Measurements from ENCODE around the gene ARFGEF3.

Gene ARFGEF3

DNA sequence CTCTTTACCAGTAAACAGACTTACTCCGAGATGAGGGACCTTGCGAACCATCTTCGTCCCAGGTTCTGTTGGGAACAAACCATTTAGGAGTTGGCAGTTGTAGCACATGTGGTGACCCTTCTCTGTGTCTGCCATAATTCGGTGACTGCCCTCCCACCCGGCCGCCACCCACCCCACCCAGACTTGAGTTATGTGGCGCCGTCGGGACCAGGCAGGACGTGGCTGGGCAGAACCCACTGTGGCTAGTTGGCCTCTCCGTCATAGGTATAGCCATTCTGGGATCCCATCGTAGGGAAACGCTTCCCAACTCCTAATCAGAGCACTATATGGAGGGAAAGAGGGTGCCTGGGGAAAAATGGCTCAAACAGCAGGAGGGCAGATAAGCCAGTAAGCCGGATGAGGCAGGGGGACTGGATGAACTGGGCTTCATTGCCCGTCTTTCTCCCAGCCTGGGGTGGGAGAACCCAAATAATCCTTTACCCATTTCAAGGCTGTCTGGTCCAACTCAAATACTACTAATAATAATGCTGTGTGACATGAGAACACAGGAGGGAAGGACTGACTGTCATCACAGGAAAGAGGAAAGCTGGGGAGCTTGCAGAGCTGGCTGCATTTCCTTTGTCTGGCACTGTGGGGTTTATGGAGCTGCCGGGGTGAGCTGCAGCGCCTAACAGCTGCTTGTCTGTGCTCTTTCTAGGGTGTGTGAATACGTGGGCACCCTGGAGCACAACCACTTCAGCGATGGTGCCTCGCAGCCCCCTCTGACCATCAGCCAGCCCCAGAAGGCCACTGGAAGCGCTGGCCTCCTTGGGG, 129.5 kb downstream of the ARFGEF3 start:
- no peak overlapping the region for H3K27ac ChIP-seq (ENCODE audit: low read depth, low read length, severe bottlenecking)
- no peaks in the 10 kb centered on the region for H3K9me3 ChIP-seq (ENCODE audit: control insufficient read depth, low read length)
- H3K36me3 ChIP-seq (ENCODE audit: control insufficient read depth, insufficient read depth, low read length): no peaks in the 10 kb centered on the region
- H3K4me3 ChIP-seq (ENCODE audit: extremely low read depth, insufficient read depth, low read length, poor library complexity, severe bottlenecking): no peak overlapping the region
- WGBS, 2 experiments (ENCODE audit: insufficient coverage in 2 of 2): 86 to 87% methylated on average over 11 to 19 of the region's 21 CpGs
- peaks cover 2% of the 10 kb centered on the region for H3K4me1 ChIP-seq (ENCODE audit: control insufficient read depth, insufficient read depth, low read length, poor library complexity, severe bottlenecking)

GRCh38 chr6:138291849-138292181, 130.1 kb downstream of the ARFGEF3 start:
- H3K4me3 ChIP-seq (ENCODE audit: extremely low read depth, insufficient read depth, low read length, poor library complexity, severe bottlenecking): no peak overlapping the region
- H3K4me1 ChIP-seq (ENCODE audit: control insufficient read depth, insufficient read depth, low read length, poor library complexity, severe bottlenecking): peaks cover 2% of the 10 kb centered on the region
- WGBS, 2 experiments (ENCODE audit: insufficient coverage in 2 of 2): 92 to 96% methylated on average over 26 to 28 of the region's 28 CpGs
- H3K36me3 ChIP-seq (ENCODE audit: control insufficient read depth, insufficient read depth, low read length): no peaks in the 10 kb centered on the region
- no peak overlapping the region for H3K27ac ChIP-seq (ENCODE audit: low read depth, low read length, severe bottlenecking)
- H3K9me3 ChIP-seq (ENCODE audit: control insufficient read depth, low read length): no peaks in the 10 kb centered on the region

DNA sequence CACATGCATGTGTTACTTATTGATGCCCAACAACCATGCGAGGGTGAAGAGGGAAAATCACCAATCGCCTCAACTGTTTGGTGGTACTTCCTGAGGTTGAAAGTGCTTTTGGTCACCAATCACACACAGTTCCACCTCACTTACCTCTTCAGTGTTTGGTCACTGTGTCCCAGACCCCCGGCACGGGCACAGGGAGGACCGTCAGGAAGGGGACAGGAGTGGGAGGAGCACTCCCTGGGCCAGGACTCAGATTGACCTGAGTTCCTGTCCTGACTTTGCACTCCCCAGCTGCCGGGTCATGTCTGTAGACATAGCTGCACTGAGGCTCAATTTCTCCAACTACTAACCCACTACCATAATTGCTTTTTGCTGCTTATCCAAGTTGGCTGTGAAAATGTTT, 130.7 kb downstream of the ARFGEF3 start:
- no peak overlapping the region for H3K4me3 ChIP-seq (ENCODE audit: extremely low read depth, insufficient read depth, low read length, poor library complexity, severe bottlenecking)
- no peak overlapping the region for H3K27ac ChIP-seq (ENCODE audit: low read depth, low read length, severe bottlenecking)
- H3K36me3 ChIP-seq (ENCODE audit: control insufficient read depth, insufficient read depth, low read length): no peaks in the 10 kb centered on the region
- H3K4me1 ChIP-seq (ENCODE audit: control insufficient read depth, insufficient read depth, low read length, poor library complexity, severe bottlenecking): peaks cover 2% of the 10 kb centered on the region
- 60 to 93% methylated on average over 1 to 4 of the region's 6 CpGs for WGBS, 2 experiments (ENCODE audit: insufficient coverage in 2 of 2)
- no peaks in the 10 kb centered on the region for H3K9me3 ChIP-seq (ENCODE audit: control insufficient read depth, low read length)

GRCh38 chr6:138293428-138294395, 132.0 kb downstream of the ARFGEF3 start:
- H3K4me1 ChIP-seq (ENCODE audit: control insufficient read depth, insufficient read depth, low read length, poor library complexity, severe bottlenecking): no peaks in the 10 kb centered on the region
- H3K27ac ChIP-seq (ENCODE audit: low read depth, low read length, severe bottlenecking): no peak overlapping the region
- no peak overlapping the region for H3K4me3 ChIP-seq (ENCODE audit: extremely low read depth, insufficient read depth, low read length, poor library complexity, severe bottlenecking)
- no peaks in the 10 kb centered on the region for H3K36me3 ChIP-seq (ENCODE audit: control insufficient read depth, insufficient read depth, low read length)
- no peaks in the 10 kb centered on the region for H3K9me3 ChIP-seq (ENCODE audit: control insufficient read depth, low read length)
- 97 to 100% methylated on average over 2 to 3 of the region's 7 CpGs for WGBS, 2 experiments (ENCODE audit: insufficient coverage in 2 of 2)

GRCh38 chr6:138296381-138296780, 134.6 kb downstream of the ARFGEF3 start:
- H3K4me3 ChIP-seq (ENCODE audit: extremely low read depth, insufficient read depth, low read length, poor library complexity, severe bottlenecking): no peak overlapping the region
- H3K36me3 ChIP-seq (ENCODE audit: control insufficient read depth, insufficient read depth, low read length): no peaks in the 10 kb centered on the region
- 94 to 95% methylated on average over 5 to 8 of the region's 9 CpGs for WGBS, 2 experiments (ENCODE audit: insufficient coverage in 2 of 2)
- H3K9me3 ChIP-seq (ENCODE audit: control insufficient read depth, low read length): no peaks in the 10 kb centered on the region
- no peak overlapping the region for H3K27ac ChIP-seq (ENCODE audit: low read depth, low read length, severe bottlenecking)
- H3K4me1 ChIP-seq (ENCODE audit: control insufficient read depth, insufficient read depth, low read length, poor library complexity, severe bottlenecking): no peaks in the 10 kb centered on the region

DNA sequence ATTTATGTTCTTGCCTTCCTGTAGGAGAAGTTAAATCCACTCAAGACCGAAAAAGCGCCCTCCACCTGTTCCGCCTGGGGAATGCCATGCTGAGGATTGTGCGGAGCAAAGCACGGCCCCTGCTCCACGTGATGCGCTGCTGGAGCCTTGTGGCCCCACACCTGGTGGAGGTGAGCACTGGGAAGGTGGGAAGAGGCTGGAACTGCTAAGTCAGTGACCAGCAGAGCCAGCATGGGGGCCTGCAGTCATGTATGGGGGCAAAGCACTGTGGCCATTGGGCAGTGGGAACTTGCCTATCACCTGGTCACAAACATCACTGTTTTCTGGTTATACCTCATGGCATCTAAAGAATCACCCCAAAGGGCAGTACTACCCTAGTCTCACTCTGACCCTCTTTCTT, 135.0 kb downstream of the ARFGEF3 start:
- Histone ChIP-seq H3K9me3 (ENCODE audit: control insufficient read depth, low read length) (no peaks in the 10 kb centered on the region), H3K4me1 (ENCODE audit: control insufficient read depth, insufficient read depth, low read length, poor library complexity, severe bottlenecking) (no peaks in the 10 kb centered on the region), H3K4me3 (ENCODE audit: extremely low read depth, insufficient read depth, low read length, poor library complexity, severe bottlenecking) (no peak overlapping the region), H3K27ac (ENCODE audit: low read depth, low read length, severe bottlenecking) (no peak overlapping the region), H3K36me3 (ENCODE audit: control insufficient read depth, insufficient read depth, low read length) (no peaks in the 10 kb centered on the region)
- whole genome bisulfite sequencing, 2 experiments (ENCODE audit: insufficient coverage in 2 of 2): 98 to 100% methylated on average over 7 of the region's 7 CpGs

GRCh38 chr6:138297761-138298298, 136.1 kb downstream of the ARFGEF3 start:
- WGBS, 2 experiments (ENCODE audit: insufficient coverage in 2 of 2): 83% methylated on average over 1 of the region's 1 CpG; no CpG with 5 or more reads in 1 of the 2 experiments
- Histone ChIP-seq H3K9me3 (ENCODE audit: control insufficient read depth, low read length) (no peaks in the 10 kb centered on the region), H3K27ac (ENCODE audit: low read depth, low read length, severe bottlenecking) (no peak overlapping the region), H3K4me3 (ENCODE audit: extremely low read depth, insufficient read depth, low read length, poor library complexity, severe bottlenecking) (no peak overlapping the region), H3K4me1 (ENCODE audit: control insufficient read depth, insufficient read depth, low read length, poor library complexity, severe bottlenecking) (no peaks in the 10 kb centered on the region), H3K36me3 (ENCODE audit: control insufficient read depth, insufficient read depth, low read length) (no peaks in the 10 kb centered on the region)

DNA sequence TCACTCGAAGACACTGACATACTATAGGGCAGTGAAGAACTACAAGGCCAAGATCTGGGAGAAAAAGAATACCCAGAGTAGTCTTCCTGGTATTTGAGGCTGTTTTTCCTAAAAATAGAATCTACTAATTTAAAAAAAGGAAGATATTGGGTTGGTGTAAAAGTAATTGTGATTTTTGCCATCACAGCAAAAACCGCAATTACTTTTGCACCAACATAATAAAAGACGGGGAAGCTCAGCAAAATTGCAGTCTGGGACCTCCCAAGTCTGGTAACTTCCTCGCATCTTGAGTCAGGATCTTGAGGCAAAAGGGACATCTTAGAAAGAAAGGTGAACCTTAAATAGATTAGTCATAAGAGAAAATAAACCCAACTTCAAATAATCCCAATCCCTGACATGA, 138.7 kb downstream of the ARFGEF3 start:
- Histone ChIP-seq H3K9me3 (ENCODE audit: control insufficient read depth, low read length) (no peaks in the 10 kb centered on the region), H3K4me1 (ENCODE audit: control insufficient read depth, insufficient read depth, low read length, poor library complexity, severe bottlenecking) (no peaks in the 10 kb centered on the region), H3K4me3 (ENCODE audit: extremely low read depth, insufficient read depth, low read length, poor library complexity, severe bottlenecking) (no peak overlapping the region), H3K36me3 (ENCODE audit: control insufficient read depth, insufficient read depth, low read length) (no peaks in the 10 kb centered on the region), H3K27ac (ENCODE audit: low read depth, low read length, severe bottlenecking) (no peak overlapping the region)
- WGBS, 2 experiments (ENCODE audit: insufficient coverage in 2 of 2): 100% methylated on average over 1 to 2 of the region's 4 CpGs

GRCh38 chr6:138302554-138302953, 140.8 kb downstream of the ARFGEF3 start:
- Histone ChIP-seq H3K4me1 (ENCODE audit: control insufficient read depth, insufficient read depth, low read length, poor library complexity, severe bottlenecking) (no peaks in the 10 kb centered on the region), H3K36me3 (ENCODE audit: control insufficient read depth, insufficient read depth, low read length) (no peaks in the 10 kb centered on the region), H3K4me3 (ENCODE audit: extremely low read depth, insufficient read depth, low read length, poor library complexity, severe bottlenecking) (no peak overlapping the region), H3K27ac (ENCODE audit: low read depth, low read length, severe bottlenecking) (no peak overlapping the region), H3K9me3 (ENCODE audit: control insufficient read depth, low read length) (no peaks in the 10 kb centered on the region)
- WGBS, 2 experiments (ENCODE audit: insufficient coverage in 2 of 2): no CpG with 5 or more reads among the region's 2 CpGs

DNA sequence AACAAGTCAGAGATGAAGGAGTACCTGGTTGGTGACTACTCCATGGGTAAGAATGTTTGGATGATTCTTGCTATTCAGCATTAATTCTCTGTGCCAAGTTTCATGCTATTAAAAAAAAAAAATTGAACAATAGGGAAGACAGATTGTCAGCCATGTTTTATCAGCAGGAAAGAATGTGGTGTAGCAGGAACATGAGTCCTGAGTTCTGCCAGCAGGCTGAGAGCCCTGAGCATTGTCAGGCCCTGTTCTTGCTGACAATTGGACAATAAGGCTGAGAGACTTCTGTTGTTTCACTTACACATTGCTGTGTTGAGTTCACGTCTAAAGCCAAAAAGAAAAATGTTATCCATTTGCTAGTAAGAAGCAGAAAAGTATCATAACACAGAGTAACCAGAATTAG, 145.6 kb downstream of the ARFGEF3 start:
- no peak overlapping the region for H3K4me3 ChIP-seq (ENCODE audit: extremely low read depth, insufficient read depth, low read length, poor library complexity, severe bottlenecking)
- no peaks in the 10 kb centered on the region for H3K9me3 ChIP-seq (ENCODE audit: control insufficient read depth, low read length)
- WGBS, 2 experiments (ENCODE audit: insufficient coverage in 2 of 2): no CpG with 5 or more reads among the region's 1 CpG
- H3K27ac ChIP-seq (ENCODE audit: low read depth, low read length, severe bottlenecking): no peak overlapping the region
- H3K36me3 ChIP-seq (ENCODE audit: control insufficient read depth, insufficient read depth, low read length): no peaks in the 10 kb centered on the region
- no peaks in the 10 kb centered on the region for H3K4me1 ChIP-seq (ENCODE audit: control insufficient read depth, insufficient read depth, low read length, poor library complexity, severe bottlenecking)
